GM10248 (cell line): ENCODE results near the gene DNM3.

ENCODE experiments used
- CTCF ChIA-PET: fragments of 300-600 bp; sonication (Branson Sonifier 250); formaldehyde crosslinking; extraction: SDS; loops from one replicate; lab custom pipeline; 2021; ENCODE audit warnings: antibody characterized with exemption; lab: Yijun Ruan, JAX
- POLR2A ChIA-PET: fragments of 350-650 bp; sonication (Branson Sonifier 250); formaldehyde crosslinking; extraction: SDS; loops from one replicate; lab custom pipeline; 2020; ENCODE audit warnings: antibody characterized with exemption; lab: Yijun Ruan, JAX
- DNase-seq: peaks from one replicate; pipeline ENCODE4 v3.0.0; 2012; ENCODE audit errors: extremely low spot score
- CTCF ChIP-seq: IDR thresholded peaks from 2 replicates; pipeline ENCODE4 v1.5.1; 2012; ENCODE audit warnings: mild to moderate bottlenecking, low read depth; ENCODE audit errors: extremely low read depth, missing control alignments, control extremely low read depth

Gene DNM3

GRCh38 chr1:172401477-172401876, 560.2 kb downstream of the DNM3 start:
- DNase-seq: no peak
- CTCF ChIA-PET: interaction anchor here (1.0 to 3.4 kb wide), 4 partner anchors 11 to 592 kb away, joined by 3 to 18 read pairs (median 10); no protein-coding TSS in a partner anchor
- no peak for TF ChIP-seq CTCF
- POLR2A ChIA-PET: no interaction called here

- ChIA-PET CTCF (interaction anchor here (0.7 kb wide), 1 partner anchor 16 kb away, joined by 3 read pairs; no protein-coding TSS in a partner anchor), POLR2A (no interaction called here)
- no peak for TF ChIP-seq CTCF
- DNase-seq: no peak
These were observed 560.6 kb downstream of the DNM3 start for GRCh38 chr1:172401892-172402291.

- no peak for TF ChIP-seq CTCF
- CTCF ChIA-PET: interaction anchor here (0.7 to 1.5 kb wide), 4 partner anchors 18 to 401 kb away, joined by 3 to 7 read pairs (median 4); partner anchors contain the start of gene C1orf105
- POLR2A ChIA-PET: no interaction called here
- DNase-seq: no peak
These were observed 561.7 kb downstream of the DNM3 start for GRCh38 chr1:172402878-172403569.

GRCh38 chr1:172404121-172404520, 562.8 kb downstream of the DNM3 start:
- no peak for TF ChIP-seq CTCF
- ChIA-PET POLR2A (no interaction called here), CTCF (interaction anchor here (0.7 to 1.7 kb wide), 9 partner anchors 9 to 399 kb away, joined by 3 to 5 read pairs (median 3); no protein-coding TSS in a partner anchor)
- no peak for DNase-seq

GRCh38 chr1:172405912-172406311, 564.6 kb downstream of the DNM3 start:
- CTCF ChIA-PET: no interaction called here
- POLR2A ChIA-PET: interaction anchor here (0.6 kb wide), 1 partner anchor 1012 kb away, joined by 3 read pairs; no protein-coding TSS in a partner anchor
- no peak for TF ChIP-seq CTCF
- DNase-seq: no peak

- POLR2A ChIA-PET: no interaction called here
- no peak for TF ChIP-seq CTCF
- CTCF ChIA-PET: no interaction called here
- DNase-seq: no peak
These were observed 565.7 kb downstream of the DNM3 start for GRCh38 chr1:172406968-172407367.
